ENCODE data around the gene CEMIP. TPM values are rescaled to one million over a fixed set of nuclear protein-coding genes. Genes with fewer than 3 reads are reported as not detected.

Gene CEMIP
- total and polyA plus RNA-seq, 4 experiments from 2014 or later: 0.03 to 0.23 (median 0.17) TPM; not detected in 1

GRCh38 chr15:80880086-80880485, 100.9 kb downstream of the CEMIP start:
- Histone ChIP-seq H3K27me3 (ENCODE audit: insufficient read depth, low read length) (no peaks in the 10 kb centered on the region), H3K4me1 (ENCODE audit: insufficient read depth, low read length) (no peaks in the 10 kb centered on the region), H3K4me3 (ENCODE audit: low read length in 2 of 2) (no peak overlapping the region), H3K9me3 (ENCODE audit: control insufficient read depth in 1 of 2, low read length in 2 of 2) (no peaks in the 10 kb centered on the region), H3K36me3 (ENCODE audit: insufficient read depth, low read length) (no peaks in the 10 kb centered on the region), H3K27ac (ENCODE audit: low read depth, low read length) (no peak overlapping the region)
- Mint-ChIP-seq H3K4me3 (no peak overlapping the region), H3K27ac (no peak overlapping the region), H3K27me3 (peaks cover 8 to 11% of the 10 kb centered on the region in 2 donors), H3K4me1 (no peaks in the 10 kb centered on the region), H3K36me3 (peaks cover 0 to 8% of the 10 kb centered on the region in 2 donors), H3K9me3 (peaks cover 0 to 2% (median 0%) of the 10 kb centered on the region in 8 donors)
- no peak for DNase-seq
- CTCF ChIA-PET (ENCODE audit: partially characterized antibody): no interaction called here
- intact Hi-C loops (cut with micrococcal nuclease): no loop called here
- POLR2A ChIA-PET (ENCODE audit: partially characterized antibody): no interaction called here

GRCh38 chr15:80883641-80884040, 104.5 kb downstream of the CEMIP start:
- Mint-ChIP-seq H3K4me3 (no peak overlapping the region), H3K36me3 (no peaks in the 10 kb centered on the region), H3K27ac (no peak overlapping the region), H3K4me1 (peaks cover 0 to 9% (median 2%) of the 10 kb centered on the region in 4 donors), H3K27me3 (peaks cover 2 to 5% of the 10 kb centered on the region in 2 donors), H3K9me3 (no peaks in the 10 kb centered on the region)
- ChIA-PET CTCF (ENCODE audit: partially characterized antibody) (no interaction called here), POLR2A (ENCODE audit: partially characterized antibody) (no interaction called here)
- Histone ChIP-seq H3K9me3 (ENCODE audit: control insufficient read depth in 1 of 2, low read length in 2 of 2) (no peaks in the 10 kb centered on the region), H3K36me3 (ENCODE audit: insufficient read depth, low read length) (no peaks in the 10 kb centered on the region), H3K4me3 (ENCODE audit: low read length in 2 of 2) (no peak overlapping the region), H3K4me1 (ENCODE audit: insufficient read depth, low read length) (no peaks in the 10 kb centered on the region), H3K27me3 (ENCODE audit: insufficient read depth, low read length) (no peaks in the 10 kb centered on the region), H3K27ac (ENCODE audit: low read depth, low read length) (no peak overlapping the region)
- DNase-seq: no peak
- intact Hi-C loops (cut with micrococcal nuclease): no loop called here

GRCh38 chr15:80885016-80885579, 105.9 kb downstream of the CEMIP start:
- Mint-ChIP-seq H3K27ac (no peak overlapping the region), H3K27me3 (peaks cover 2% of the 10 kb centered on the region in 2 donors), H3K4me3 (no peak overlapping the region), H3K4me1 (peaks cover 0 to 16% (median 6%) of the 10 kb centered on the region in 4 donors), H3K9me3 (no peaks in the 10 kb centered on the region), H3K36me3 (no peaks in the 10 kb centered on the region)
- intact Hi-C loops (cut with micrococcal nuclease): no loop called here
- Histone ChIP-seq H3K4me3 (ENCODE audit: low read length in 2 of 2) (no peak overlapping the region), H3K27me3 (ENCODE audit: insufficient read depth, low read length) (no peaks in the 10 kb centered on the region), H3K36me3 (ENCODE audit: insufficient read depth, low read length) (no peaks in the 10 kb centered on the region), H3K4me1 (ENCODE audit: insufficient read depth, low read length) (no peaks in the 10 kb centered on the region), H3K9me3 (ENCODE audit: control insufficient read depth in 1 of 2, low read length in 2 of 2) (no peaks in the 10 kb centered on the region), H3K27ac (ENCODE audit: low read depth, low read length) (no peak overlapping the region)
- POLR2A ChIA-PET (ENCODE audit: partially characterized antibody): no interaction called here
- no peak for DNase-seq
- CTCF ChIA-PET (ENCODE audit: partially characterized antibody): no interaction called here

- no peak overlapping the region for H3K4me3 Mint-ChIP-seq
- no peak overlapping the region for H3K4me3 ChIP-seq (ENCODE audit: low read length in 2 of 2)
- no peaks in the 10 kb centered on the region for H3K27me3 Mint-ChIP-seq
- intact Hi-C loops (cut with micrococcal nuclease): no loop called here
- H3K27me3 ChIP-seq (ENCODE audit: insufficient read depth, low read length): no peaks in the 10 kb centered on the region
- ChIA-PET CTCF (ENCODE audit: partially characterized antibody) (no interaction called here), POLR2A (ENCODE audit: partially characterized antibody) (no interaction called here)
- no peaks in the 10 kb centered on the region for H3K4me1 ChIP-seq (ENCODE audit: insufficient read depth, low read length)
- peaks cover 0 to 9% of the 10 kb centered on the region in 2 donors for H3K36me3 Mint-ChIP-seq
- no peak for DNase-seq
- no peaks in the 10 kb centered on the region for H3K36me3 ChIP-seq (ENCODE audit: insufficient read depth, low read length)
- no peaks in the 10 kb centered on the region for H3K9me3 ChIP-seq (ENCODE audit: control insufficient read depth in 1 of 2, low read length in 2 of 2)
- no peak overlapping the region for H3K27ac ChIP-seq (ENCODE audit: low read depth, low read length)
- H3K4me1 Mint-ChIP-seq: peaks cover 0 to 16% (median 6%) of the 10 kb centered on the region in 4 donors
- no peaks in the 10 kb centered on the region for H3K9me3 Mint-ChIP-seq
- H3K27ac Mint-ChIP-seq: no peak overlapping the region
Observed at GRCh38 chr15:80887148-80887547, 108.0 kb downstream of the CEMIP start.

- Mint-ChIP-seq H3K27ac (no peak overlapping the region), H3K4me3 (no peak overlapping the region), H3K9me3 (no peaks in the 10 kb centered on the region), H3K27me3 (no peaks in the 10 kb centered on the region), H3K36me3 (peaks cover 0 to 12% of the 10 kb centered on the region in 2 donors), H3K4me1 (peaks cover 0 to 16% (median 6%) of the 10 kb centered on the region in 4 donors)
- intact Hi-C loops (cut with micrococcal nuclease): no loop called here
- H3K36me3 ChIP-seq (ENCODE audit: insufficient read depth, low read length): no peaks in the 10 kb centered on the region
- no peak overlapping the region for H3K27ac ChIP-seq (ENCODE audit: low read depth, low read length)
- DNase-seq: no peak
- H3K9me3 ChIP-seq (ENCODE audit: control insufficient read depth in 1 of 2, low read length in 2 of 2): no peaks in the 10 kb centered on the region
- ChIA-PET POLR2A (ENCODE audit: partially characterized antibody) (interaction anchor here (0.7 kb wide), 1 partner anchor 22 kb away, joined by 3 read pairs; no protein-coding TSS in a partner anchor), CTCF (ENCODE audit: partially characterized antibody) (no interaction called here)
- H3K4me1 ChIP-seq (ENCODE audit: insufficient read depth, low read length): no peaks in the 10 kb centered on the region
- H3K4me3 ChIP-seq (ENCODE audit: low read length in 2 of 2): no peak overlapping the region
- H3K27me3 ChIP-seq (ENCODE audit: insufficient read depth, low read length): no peaks in the 10 kb centered on the region
Observed at GRCh38 chr15:80888846-80889245, 109.7 kb downstream of the CEMIP start.

- H3K9me3 Mint-ChIP-seq: peaks cover 0 to 4% (median 0%) of the 10 kb centered on the region in 8 donors
- CTCF ChIA-PET (ENCODE audit: partially characterized antibody): no interaction called here
Observed at GRCh38 chr15:80890341-80891005, 111.3 kb downstream of the CEMIP start.

GRCh38 chr15:80891006-80891405, 111.8 kb downstream of the CEMIP start:
- peaks cover 5 to 29% of the 10 kb centered on the region in 2 donors for H3K36me3 Mint-ChIP-seq
- DNase-seq: no peak
- H3K4me1 Mint-ChIP-seq: peaks cover 0 to 16% (median 6%) of the 10 kb centered on the region in 4 donors
- Histone ChIP-seq H3K4me1 (ENCODE audit: insufficient read depth, low read length) (no peaks in the 10 kb centered on the region), H3K27ac (ENCODE audit: low read depth, low read length) (no peak overlapping the region), H3K9me3 (ENCODE audit: control insufficient read depth in 1 of 2, low read length in 2 of 2) (no peaks in the 10 kb centered on the region), H3K36me3 (ENCODE audit: insufficient read depth, low read length) (no peaks in the 10 kb centered on the region), H3K4me3 (ENCODE audit: low read length in 2 of 2) (no peak overlapping the region), H3K27me3 (ENCODE audit: insufficient read depth, low read length) (no peaks in the 10 kb centered on the region)
- no peak overlapping the region for H3K4me3 Mint-ChIP-seq
- H3K27me3 Mint-ChIP-seq: no peaks in the 10 kb centered on the region
- no peak overlapping the region for H3K27ac Mint-ChIP-seq
- POLR2A ChIA-PET (ENCODE audit: partially characterized antibody): no interaction called here
- CTCF ChIA-PET (ENCODE audit: partially characterized antibody): no interaction called here
- peaks cover 0 to 5% (median under 1%) of the 10 kb centered on the region in 8 donors for H3K9me3 Mint-ChIP-seq
- intact Hi-C loops (cut with micrococcal nuclease): no loop called here

More at GRCh38 chr15:80890341-80891005, 111.3 kb downstream of the CEMIP start:
- Histone ChIP-seq H3K9me3 (ENCODE audit: control insufficient read depth in 1 of 2, low read length in 2 of 2) (no peaks in the 10 kb centered on the region), H3K4me3 (ENCODE audit: low read length in 2 of 2) (no peak overlapping the region), H3K36me3 (ENCODE audit: insufficient read depth, low read length) (no peaks in the 10 kb centered on the region), H3K27ac (ENCODE audit: low read depth, low read length) (no peak overlapping the region), H3K27me3 (ENCODE audit: insufficient read depth, low read length) (no peaks in the 10 kb centered on the region), H3K4me1 (ENCODE audit: insufficient read depth, low read length) (no peaks in the 10 kb centered on the region)
- Mint-ChIP-seq H3K36me3 (peaks cover 2 to 23% of the 10 kb centered on the region in 2 donors), H3K27me3 (no peaks in the 10 kb centered on the region), H3K4me3 (no peak overlapping the region), H3K4me1 (peaks cover 0 to 16% (median 6%) of the 10 kb centered on the region in 4 donors), H3K27ac (peak overlapping the region in 1 of 7 donors; percentile 48)
- POLR2A ChIA-PET (ENCODE audit: partially characterized antibody): no interaction called here
- no peak for DNase-seq
- intact Hi-C loops (cut with micrococcal nuclease): no loop called here

Measured in CD4-positive, alpha-beta memory T cell (primary cell).